SKM-1 (cell line): ENCODE measurements around the gene NMNAT3.

ENCODE experiments used
- DNase-seq: peaks from one replicate; lab custom pipeline; 2025; ENCODE audit not compliant: unreplicated experiment; lab: John Stamatoyannopoulos, UW

Gene NMNAT3

GRCh38 chr3:139523166-139523565 is 154.6 kb downstream of the NMNAT3 start:
- DNase-seq, result no peak

- no peak for DNase-seq
Observed at GRCh38 chr3:139522421-139522820, 155.4 kb downstream of the NMNAT3 start.

- DNase-seq, result no peak
Observed at GRCh38 chr3:139521816-139522215, 156.0 kb downstream of the NMNAT3 start.

GRCh38 chr3:139521144-139521543 is 156.6 kb downstream of the NMNAT3 start:
- DNase-seq, result no peak

GRCh38 chr3:139519998-139520737 is 157.6 kb downstream of the NMNAT3 start:
- no peak for DNase-seq

- DNase-seq, result no peak
Observed at GRCh38 chr3:139518926-139519842, 158.6 kb downstream of the NMNAT3 start.

GRCh38 chr3:139518306-139518705 is 159.5 kb downstream of the NMNAT3 start:
- DNase-seq, result no peak

- DNase-seq, result no peak
Observed at GRCh38 chr3:139517321-139518065, 160.3 kb downstream of the NMNAT3 start.

GRCh38 chr3:139514741-139515140 is 163.0 kb downstream of the NMNAT3 start:
- DNase-seq, result no peak
